Activated CD4-positive, alpha-beta T cell treated with anti-CD3 and anti-CD28 coated beads, Interleukin-10, Interleukin-2, amounts not matched to agents 100 ng/mL and 50 ng/mL, durations not matched to agents 16 hours and 8 hours (primary cell): ENCODE results near the gene ANKRD11.
"Not testable (repeated sequence)": the region's sequence is repeated elsewhere in the genome, so short reads cannot be mapped to it uniquely, and the experiment has no call there.

Experiments
- DNase-seq: peaks from one replicate; pipeline ENCODE4 v3.0.0-alpha.2; 2020

Gene ANKRD11

DNA sequence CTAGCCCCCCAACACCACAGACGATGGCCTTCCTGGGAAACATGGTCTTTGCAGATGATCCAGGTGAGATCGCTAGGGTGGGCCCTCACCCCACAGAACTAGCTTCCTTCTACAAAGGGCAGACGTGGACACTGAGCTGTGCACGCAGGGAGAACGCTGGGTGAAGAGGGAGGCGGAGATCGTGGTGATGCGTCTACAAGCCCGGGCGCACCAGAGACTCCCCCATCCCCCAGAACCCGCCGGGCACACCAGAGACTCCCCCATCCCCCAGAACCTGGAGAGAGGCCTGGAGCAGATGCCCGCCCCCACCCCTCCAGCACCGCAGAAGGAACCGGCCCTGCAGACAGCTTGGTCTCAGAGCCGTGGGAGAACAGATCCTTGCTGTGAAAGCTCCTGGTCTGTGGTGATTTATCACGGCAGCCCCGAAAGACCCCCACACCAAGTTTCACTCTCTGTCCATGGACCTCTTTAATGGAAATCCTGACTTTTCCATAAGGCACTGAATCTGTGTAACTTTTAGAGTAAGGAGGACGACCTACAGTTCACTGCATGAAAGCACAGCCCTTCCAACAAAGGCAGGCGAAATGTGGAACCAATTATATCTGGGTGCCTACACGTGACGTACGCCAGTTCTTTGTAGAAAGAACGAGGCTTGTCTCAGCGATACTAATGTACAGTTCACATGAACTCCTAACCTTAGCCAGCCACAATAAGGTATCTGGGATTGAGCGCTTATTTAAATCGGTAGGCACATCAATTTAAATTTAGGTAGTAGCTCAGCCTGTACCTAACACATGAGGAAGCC is 88.5 kb downstream of the ANKRD11 start:
- DNase-seq: no peak

DNA sequence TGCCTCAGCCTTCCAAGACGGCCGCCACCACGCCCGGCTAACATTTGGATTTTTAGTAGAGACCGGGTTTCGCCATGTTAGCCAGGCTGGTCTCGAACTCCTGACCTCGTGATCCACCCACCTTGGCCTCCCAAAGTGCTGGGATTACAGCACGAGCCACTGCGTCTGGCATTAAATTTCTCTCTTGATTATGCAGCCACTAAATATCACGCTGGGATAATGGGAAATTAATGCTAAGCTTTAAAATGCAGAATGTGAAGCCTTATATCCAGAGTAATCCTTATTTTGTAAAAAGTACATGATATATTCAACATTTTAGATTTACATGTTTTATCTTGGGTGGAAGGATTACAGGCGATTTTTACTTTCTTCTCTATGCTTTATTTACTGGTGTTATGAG is 89.2 kb downstream of the ANKRD11 start:
- no peak for DNase-seq

DNA sequence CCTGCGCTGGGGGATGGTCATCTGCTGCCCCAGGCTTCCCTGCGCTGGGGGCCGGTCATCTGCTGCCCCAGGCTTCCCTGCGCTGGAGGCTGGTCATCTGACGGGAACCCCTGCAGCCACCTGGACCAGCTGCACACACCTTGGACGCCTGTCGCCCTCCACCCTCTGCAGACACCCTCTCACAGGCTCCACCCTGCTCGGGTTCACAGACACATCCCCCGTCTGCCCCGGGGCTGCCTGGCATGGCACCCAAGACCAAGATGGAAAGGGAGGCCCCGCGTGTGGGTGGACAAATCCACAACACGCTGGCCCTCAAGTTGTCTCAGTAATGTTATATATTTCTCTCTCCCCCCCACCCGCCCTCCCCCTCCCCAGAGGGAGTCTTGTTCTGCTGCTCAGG is 89.6 kb downstream of the ANKRD11 start:
- no peak for DNase-seq

DNA sequence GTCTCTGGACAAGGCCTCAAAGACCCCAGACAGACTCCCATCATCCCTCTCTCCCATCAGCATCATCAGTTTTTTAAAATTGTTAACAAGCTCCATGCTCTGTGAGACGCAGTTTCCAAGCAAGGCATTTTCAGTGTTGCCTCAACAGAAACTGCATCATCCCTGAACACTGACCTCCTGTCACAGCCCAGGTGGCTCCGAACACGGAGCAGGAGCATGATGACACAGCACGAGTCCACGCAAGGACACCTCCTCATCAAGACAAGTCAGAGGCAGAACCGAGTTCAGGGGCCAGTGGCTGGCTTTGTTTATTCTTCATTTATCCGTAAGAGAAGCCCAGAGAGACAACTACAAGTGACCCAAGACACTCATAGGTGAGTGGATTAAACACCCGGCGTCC is 91.4 kb downstream of the ANKRD11 start:
- DNase-seq: no peak

DNA sequence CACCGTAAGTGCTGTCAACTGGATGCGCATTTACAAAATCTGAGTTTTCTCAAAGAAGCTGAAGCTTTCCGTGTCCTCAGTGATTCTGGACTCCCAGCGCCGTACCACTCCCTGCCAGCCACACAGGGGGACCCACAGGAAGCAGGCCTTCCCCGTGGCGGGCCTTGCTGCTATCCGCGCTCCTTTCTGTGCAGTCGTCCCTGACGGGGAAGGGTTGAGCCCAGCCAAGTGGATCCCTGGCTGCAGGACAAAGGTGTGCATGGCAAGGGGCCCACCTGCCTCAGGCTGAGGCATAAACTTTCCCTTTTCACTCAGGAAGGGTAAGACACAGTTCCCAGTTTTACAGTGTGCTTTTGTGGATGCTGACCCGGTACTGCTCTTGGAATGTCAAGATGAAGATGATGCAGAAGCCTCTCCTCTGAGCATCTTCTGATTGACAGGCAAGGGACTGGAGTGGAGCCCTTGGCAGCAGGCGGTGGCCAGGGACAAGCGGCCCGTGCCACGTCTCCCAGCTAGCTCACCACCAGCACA is 93.0 kb downstream of the ANKRD11 start:
- no peak for DNase-seq

DNA sequence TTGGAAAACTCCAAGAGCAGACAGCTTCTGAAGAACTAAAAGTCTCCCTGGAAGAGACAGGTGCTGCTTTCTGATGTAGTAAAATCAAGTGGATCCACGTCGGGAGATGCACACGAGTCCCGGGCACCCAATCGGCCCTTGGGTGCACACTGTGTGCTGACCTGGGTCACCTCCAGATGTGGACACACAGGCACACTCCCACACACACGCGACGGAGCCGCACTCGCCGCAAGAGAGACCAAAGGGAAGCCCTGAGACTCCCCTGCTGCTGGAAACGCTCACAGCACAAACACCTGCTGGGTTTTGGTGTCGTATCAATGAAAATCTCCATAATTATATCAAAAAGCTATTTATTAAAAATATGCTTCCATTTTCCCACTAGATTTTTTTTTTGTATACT is 94.2 kb downstream of the ANKRD11 start:
- no peak for DNase-seq

DNA sequence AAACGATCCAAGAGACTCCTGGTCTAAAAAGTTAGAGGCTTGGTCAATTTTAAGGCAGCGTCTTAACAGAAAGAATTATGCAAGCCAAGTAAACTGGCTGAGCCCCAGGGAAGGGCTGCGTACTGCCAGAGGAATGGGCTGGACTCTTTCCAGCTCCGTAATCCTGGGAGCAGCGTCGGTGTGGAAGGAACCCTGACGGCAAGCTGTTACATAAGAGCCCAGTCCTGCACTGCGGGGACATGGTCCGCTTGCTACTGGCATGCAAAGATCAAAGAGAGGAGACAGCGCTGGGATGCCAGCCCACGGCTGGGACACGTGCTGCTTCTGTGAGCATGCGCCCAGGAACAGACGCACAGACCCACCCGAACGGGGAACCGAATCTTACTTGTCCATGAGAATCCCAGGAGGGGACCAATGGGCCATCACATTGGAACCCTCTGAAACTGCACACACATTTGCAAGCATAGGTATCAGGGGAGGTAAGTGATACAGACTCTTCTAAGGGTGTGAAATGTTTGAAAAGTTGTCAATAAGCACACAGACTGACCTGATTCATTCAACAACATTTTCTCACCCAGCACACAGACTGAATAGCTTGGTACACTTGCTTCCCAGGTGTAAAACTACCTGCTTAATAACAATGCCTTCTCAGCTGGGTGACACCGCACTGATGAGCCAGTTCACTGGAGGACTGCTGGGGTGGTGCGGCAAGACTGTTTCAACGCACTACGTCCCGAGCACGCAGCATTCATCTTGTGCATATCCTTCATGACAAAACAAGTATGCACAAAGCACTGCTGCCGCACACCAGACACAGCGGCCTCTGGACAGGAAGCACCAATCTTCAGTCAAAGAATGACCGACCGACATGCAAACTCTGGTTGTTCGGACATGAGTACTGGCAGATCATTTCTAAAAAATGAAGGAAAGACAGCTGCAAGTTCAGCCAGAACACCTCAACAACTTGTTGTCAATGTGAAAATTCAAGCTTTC is 94.9 kb downstream of the ANKRD11 start:
- no peak for DNase-seq

DNA sequence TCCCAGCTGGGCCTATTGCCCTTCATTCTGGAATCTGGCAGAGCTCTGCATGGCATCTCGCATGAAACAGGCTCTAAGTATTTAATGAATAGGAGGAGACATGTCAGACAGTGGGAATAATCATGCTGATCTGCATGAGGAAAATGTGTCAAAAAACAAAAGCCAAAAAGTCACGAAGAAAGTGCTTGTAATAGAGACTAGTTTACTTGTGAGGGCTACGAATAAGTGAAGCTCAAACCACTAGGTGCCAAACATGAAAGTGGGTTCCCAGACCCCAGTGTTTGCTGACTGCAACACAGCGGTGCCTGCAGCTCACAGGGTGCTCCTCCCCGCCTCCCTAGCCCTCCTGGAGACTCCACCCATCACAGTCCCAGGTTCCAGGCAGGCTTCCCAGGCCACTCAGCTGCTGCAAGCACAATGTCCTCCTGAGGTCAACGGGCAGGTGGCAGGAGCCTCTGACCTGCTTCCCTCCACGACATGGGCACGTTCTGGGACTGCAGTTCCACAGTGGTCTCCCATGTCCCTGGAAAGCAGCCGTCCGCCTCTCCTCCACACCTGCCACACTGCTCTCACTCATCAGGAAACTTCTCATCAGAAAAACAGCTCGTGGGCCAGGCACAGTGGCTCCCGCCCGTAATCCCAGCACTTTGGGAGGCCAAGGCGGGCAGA is 96.5 kb downstream of the ANKRD11 start:
- DNase-seq: no peak

DNA sequence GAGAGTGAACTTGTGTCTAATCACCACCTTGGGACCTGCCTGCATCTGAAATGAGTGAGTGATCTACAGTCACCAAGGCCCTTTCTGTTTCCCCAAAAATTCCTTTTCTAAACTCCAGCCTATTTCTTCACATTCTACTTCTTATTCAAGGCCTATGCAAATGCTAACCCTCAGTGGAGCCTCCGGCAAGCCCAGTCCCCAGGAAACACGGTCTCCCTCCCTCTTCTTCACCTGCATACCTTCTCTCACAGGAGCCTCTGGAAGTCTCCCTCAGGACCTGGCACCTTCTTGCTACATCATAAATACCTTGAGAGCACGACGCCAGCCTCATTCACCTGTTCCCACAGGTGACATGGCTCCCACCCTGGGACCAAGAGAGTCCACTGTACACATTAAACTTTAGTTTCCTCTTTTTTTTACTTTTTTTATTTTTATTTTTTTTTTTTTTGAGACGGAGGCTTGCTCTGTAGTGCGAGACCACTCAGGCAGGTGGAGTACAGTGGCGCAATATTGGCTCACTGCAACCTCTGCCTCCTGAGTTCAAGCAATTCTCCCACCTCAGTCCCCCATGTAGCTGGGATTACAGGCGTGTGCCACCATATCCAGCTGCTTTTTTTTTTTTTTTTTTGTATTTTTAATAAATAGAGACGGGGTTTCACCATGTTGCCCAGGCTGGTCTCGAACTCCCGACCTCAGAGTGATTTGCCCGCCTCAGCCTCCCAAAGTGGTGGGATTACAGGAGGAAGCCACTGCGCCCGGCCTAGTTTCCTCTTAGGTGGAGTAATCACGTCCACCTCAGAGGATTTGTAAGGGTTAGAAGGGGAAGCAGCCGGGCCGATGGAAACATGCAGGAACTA is 97.3 kb downstream of the ANKRD11 start:
- no peak for DNase-seq

DNA sequence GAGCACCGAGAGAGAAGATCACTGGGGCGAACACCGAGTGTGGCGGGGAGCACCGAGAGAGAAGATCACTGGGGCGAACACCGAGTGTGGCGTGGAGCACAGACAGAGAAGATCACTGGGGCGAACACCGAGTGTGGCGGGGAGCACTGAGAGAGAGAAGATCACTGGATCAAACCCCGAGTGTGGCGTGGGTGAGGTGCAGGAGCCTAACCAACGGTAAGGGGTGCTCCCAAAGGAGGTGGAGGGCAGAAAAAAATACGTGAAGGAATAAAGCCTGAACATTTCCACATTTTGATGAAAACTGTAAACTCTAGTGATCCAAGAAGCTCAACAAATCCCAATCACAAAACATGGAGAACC is 100.2 kb downstream of the ANKRD11 start:
- DNase-seq: not testable (repeated sequence)

DNA sequence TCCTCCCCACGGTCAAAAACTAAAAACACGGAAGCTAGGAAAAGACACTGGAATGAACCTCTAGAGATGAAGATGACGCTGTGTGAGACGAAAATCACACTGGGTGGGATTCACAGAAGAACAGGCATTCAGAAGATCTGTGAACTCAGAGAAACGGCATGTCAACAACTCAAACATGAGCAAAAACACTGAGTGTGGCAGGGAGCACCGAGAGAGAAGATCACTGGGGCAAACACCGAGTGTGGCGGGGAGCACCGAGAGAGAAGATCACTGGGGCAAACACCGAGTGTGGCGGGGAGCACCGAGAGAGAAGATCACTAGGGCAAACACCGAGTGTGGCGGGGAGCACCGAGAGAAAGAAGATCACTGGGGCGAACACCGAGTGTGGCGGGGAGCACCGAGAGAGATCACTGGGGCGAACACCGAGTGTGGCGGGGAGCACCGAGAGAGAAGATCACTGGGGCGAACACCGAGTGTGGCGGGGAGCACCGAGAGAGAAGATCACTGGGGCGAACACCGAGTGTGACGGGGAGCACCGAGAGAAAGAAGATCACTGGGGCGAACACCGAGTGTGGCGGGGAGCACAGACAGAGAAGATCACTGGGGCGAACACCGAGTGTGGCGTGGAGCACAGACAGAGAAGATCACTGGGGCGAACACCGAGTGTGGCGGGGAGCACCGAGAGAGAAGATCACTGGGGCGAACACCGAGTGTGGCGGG is 100.7 kb downstream of the ANKRD11 start:
- DNase-seq: not testable (repeated sequence)

DNA sequence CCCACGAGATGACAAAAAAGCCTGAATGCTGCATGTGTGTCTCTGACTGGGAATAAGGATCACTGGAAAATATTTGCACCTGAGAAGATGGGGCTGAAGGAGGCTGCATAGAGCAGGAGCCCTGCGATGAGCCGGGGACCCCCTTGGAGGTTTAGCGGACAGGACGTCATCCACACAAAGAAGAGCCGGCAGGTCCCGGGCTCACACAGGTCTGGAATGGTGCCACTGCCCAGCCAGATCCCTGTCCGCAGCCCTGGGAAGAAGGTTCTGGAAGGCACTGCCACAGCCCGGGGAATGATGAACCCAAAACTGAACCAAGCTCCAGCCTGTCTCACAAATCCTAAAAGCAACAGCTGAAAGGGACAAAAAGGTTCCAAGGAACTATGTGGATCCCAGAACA is 101.8 kb downstream of the ANKRD11 start:
- DNase-seq: no peak

DNA sequence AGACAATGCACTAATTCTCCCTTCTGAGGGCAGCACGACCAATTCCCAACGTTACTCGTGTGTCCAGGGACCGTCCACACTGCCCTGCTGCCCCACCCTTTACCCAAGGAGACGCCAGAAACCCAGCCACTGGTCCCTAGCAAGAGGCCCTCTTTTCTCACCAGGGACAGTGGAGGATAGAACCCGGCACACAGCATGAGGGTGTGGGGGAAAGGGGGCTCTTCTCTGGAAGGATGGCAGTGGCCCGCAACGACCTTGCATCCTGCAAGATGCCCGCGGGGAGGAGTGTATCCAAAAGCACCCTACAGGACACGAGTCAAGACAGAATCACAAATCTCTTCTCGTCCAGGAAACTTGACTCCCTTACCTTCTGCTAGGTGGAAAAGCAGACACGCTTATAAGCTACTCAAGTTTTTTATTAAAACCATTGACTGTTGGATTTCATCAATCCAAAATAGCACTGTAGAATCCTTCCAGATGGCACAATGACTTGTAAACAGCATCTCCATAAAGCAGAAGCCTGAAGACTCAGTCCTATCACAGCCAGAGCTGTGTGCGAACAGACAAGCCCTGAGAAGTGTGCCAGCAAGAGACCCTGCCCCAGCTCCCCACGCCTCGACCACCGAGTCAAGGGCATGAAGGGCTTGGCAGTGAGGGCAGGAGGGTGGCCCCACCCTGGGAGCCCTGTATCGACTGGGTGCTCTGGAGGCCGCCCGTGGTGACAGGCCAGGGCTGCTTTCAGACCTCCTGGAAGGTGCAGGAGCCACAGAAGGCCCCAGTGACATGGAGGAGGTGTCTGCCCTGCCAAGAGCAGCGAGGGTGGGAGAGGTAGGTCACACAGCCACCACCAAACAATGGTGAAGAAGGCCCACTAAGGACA is 103.8 kb downstream of the ANKRD11 start:
- no peak for DNase-seq

DNA sequence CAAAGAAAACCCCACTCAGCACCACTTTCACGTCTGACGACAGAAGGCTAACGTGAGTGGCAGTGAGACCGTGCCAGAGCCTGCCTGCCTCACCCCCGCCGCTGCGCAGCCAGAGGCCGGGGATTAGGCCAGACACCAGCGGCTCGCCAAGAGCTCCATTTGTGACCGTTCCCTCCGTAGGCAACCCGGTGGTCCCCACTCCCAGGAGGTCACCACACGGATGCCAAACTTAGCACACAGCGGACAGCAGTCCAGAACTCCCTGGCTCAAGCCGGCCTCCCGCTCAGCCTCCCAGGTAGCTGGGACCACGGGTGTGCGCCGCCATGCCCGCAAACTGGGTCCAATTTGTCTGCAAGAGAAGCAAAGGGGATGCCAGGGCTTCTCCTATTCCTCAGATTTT is 104.6 kb downstream of the ANKRD11 start:
- DNase-seq: no peak

DNA sequence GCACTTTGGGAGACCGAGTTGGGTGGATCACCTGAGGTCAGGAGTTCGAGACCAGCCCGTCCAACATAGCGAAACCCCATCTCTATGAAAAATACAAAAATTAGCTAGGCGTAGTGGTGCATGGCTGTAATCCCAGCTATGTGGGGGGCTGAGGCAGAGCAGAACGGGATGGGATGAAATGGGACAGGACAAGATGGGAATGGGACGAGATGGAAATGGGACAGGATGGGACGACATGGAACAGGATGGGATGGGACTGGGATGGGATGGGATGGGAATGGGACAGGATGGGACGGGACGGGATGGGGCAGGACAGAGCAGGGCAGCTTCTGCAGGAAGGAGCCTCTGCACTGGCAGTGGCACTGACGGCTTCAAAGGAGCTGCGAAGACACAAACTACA is 106.1 kb downstream of the ANKRD11 start:
- no peak for DNase-seq

DNA sequence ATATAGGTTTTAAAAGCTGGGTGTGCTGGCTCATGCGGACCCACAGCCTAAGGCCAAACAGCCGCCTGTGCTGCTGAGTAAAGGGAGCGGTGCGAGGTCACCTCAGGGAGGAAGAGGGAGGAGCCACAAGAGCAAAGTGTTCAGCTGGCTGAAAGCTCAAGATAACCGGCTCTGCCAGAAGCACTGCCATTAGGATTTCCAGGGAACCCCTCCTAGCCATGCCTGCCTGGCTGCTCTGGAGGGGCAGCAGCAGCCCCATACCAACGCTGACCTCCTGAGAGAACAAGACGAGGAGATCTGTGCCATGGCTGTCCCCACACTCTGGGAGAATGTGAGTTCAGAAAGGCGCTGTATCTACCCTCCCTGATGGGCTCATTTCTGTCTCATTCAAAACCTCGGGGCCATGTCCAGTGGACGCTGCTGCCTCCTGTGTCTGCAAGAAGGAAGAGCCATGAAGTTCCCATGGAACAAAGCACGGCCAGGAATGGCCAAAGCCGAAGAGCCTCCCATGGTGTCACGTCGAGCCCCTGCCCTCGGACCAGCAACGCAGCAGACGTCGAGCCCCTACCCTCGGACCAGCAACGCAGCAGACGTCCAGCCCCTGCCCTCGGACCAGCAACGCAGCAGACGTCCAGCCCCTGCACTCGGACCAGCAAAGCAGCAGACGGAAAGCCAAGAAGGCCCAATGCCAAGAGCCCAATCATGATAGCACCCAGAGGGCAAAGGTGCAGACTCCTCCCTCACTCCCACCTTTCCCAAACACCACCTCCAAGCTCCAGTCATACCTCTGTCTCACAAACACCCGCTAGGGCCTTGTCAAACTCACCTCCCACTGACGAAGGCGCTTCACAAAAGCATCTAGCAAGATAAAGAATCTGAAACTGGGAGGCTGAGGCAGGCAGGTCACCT is 107.0 kb downstream of the ANKRD11 start:
- peak; percentile 53 for DNase-seq

DNA sequence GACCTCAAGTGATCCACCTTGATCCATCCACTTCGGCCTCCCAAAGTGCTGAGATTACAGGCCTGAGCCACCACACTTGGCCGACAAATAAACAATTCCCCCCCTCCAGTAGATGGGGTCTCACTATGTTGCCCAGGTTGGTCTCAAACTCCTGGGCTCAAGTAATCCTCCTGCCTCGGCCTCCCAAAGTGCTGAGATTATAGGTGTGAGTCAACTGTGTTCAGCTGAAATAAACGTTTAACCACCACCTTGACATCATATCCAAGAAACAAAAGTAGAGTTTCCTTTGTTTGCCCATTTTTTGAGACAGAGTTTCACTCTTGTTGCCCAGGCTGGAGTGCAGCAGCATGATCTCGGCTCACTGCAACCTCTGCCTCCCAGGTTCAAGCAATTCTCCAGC is 107.8 kb downstream of the ANKRD11 start:
- DNase-seq: not testable (repeated sequence)

DNA sequence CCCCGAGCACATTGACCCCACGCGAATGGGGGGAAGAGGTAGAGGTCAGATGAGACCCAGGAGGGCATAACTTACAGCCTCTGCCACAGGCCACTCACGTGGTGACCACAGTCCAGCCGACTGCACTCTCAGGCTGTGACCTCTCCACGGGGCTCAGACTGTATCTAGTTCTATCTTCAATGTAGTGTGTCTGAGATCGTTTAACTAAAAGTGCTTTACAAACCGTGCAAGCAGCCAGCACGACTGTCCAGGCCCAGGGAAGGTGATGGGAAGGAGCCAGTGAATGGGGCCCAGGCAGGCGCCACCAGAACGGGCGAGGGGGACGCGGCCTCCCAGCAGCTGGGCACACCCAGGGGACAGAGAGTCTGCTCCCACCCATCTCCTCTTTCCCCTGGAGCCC is 108.6 kb downstream of the ANKRD11 start:
- no peak for DNase-seq

DNA sequence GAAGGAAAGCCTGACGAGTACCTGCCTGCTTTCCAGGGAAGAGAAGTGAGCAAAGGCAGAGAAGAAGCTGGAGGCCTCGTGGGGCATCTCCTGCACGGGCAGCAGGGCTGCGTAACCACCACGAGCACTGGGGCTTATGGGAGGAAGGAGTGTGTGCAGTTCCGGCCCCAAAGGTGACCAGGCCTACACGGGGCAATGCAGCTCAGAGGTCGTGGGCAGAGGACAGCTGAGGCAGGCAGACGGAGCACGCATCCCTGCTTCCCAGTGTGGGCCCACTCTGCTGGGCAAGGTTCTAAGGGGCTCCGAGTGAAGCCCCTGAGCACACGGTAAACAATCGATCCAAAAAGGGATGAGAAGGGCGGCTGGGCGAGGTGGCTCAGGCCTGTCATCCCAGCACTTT is 109.7 kb downstream of the ANKRD11 start:
- DNase-seq: no peak
